HG03060 (cell line): Measurements from ENCODE around the gene ADPGK.
"Not testable (repeated sequence)": the region's sequence is repeated elsewhere in the genome, so short reads cannot be mapped to it uniquely, and the experiment has no call there.

Source experiments
- ATAC-seq: cut with Tn5 transposase; IDR thresholded peaks from one replicate; pipeline ENCODE4 v1.9.1; 2021; ENCODE audit warnings: low read depth, moderate number of reproducible peaks; ENCODE audit not compliant: unreplicated experiment

ADPGK gene

DNA sequence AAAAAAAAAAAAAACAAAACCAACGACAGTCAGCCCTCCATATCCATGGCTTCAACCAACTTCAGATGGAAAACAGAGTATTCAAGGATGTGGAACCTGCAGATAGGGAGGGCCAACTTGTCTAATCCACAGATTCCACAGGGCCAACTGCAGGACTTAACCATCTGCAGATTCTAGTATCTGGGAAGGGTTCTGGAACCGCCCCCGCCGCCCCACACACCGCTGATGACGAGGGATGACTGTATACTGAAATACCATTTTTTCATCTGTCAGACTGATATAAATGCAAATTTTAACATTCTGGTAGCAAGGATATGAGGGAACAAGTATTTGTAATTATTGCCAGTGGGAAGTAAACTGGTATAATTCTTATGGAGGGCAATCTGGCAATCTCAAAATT lies 29.5 kb downstream of the ADPGK start:
- no peak for ATAC-seq

DNA sequence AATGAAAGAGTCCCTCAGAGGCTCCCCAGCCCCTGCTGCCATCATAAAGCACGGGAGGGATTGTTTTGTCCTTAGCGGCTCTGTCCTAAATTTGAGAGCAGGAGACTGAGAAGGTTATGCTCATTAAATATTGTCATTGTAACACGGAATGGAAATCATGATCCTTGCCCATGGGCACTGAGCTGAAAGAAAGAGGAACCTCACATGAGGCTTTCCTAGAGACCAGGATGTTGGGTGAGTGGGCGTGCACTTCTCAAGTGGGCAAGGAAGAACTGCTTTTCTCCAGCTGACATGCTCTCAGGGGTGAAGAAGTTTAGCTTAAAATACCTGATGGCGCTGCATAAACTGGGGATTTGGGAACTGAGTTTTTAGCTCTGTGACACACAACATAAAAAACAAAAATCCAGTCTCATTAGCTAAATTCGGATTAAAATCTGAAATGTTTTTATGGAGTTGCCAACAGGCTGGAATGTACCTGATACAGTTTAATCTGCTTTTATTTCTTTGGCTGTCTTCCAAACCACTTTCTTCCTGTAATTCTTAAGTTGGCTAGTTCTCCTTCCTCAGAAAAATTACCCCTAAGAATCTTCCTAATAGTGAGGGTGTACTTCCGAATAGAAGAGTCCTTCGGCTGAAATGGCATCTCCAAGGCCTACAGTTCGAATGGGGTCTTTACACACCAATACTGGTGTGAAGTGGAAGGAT lies 31.7 kb downstream of the ADPGK start:
- ATAC-seq = no peak

DNA sequence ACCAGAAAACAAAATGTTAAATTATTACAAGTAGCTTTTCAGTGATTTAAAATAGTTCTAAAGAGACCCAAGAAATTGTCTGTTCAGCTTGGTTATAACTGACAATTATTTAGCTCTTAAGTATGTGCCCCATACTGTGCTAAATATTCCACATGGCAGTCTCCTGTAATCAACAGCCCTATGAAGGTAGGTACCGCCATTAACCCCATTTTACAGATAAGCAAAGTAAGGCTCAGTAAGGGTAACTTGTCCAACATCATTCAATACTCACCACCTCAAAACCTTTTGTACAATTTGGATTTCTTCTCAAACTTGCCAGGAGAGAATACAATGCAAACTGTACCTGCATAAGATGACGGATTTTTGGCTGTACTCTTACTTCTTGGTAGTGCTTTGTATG lies 33.9 kb downstream of the ADPGK start:
- no peak for ATAC-seq

DNA sequence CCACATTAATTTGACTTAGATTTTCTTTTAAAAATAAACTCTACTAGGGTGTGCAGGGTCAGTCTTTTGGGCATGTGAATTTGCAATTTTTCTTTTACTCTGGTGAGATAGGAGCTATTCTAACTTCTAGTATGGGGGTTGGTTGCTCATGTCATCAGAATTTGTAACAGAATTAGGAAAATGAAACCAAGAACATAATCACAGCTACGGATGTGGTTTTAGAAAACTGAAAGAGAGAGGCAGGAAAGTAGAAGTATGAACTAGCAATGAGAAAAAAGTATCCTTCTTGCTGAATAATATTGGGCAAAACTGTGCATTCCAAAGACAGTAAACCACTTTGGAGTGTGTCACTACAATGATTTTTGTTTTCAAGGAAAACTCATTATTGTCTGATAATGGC lies 43.3 kb downstream of the ADPGK start:
- ATAC-seq = peak; percentile 63

DNA sequence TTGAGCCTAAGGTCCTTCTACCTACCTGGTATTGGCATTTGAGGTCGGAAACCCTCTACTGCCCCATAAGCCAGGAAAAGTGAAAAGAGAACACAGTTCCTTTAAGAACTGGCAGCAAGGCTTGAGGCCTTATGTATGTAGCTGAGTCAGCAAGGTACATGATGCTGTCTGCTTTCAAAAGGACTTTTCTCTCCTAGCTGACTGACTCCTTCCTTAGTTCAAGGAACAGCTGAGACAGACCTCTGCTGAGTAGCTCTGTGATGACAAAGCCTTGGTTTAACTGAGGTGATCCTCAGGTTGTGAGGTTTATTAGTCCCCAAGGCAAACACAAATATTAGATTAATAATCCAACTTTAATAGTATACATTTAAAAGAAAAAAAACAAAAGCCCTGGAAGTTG lies 45.8 kb downstream of the ADPGK start:
- ATAC-seq = no peak

DNA sequence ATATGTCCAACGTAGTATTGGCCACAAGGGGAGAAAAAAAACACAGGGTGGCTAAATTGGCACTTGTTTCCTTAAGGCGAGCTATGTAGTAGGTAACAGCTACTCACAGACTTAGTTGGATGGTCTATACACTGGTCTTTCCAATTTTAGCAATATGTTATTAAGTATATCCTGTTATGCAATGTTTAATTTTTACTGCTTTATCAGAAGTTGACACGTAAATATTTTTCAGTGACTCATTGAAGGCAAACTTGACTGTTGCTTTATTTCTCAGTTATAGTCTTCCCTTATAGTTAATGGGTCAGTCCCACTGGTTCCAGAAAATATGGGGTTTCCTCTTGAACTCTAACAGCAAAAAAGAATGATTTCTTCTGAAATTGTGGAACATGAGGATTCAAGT lies 46.5 kb downstream of the ADPGK start:
- no peak for ATAC-seq

DNA sequence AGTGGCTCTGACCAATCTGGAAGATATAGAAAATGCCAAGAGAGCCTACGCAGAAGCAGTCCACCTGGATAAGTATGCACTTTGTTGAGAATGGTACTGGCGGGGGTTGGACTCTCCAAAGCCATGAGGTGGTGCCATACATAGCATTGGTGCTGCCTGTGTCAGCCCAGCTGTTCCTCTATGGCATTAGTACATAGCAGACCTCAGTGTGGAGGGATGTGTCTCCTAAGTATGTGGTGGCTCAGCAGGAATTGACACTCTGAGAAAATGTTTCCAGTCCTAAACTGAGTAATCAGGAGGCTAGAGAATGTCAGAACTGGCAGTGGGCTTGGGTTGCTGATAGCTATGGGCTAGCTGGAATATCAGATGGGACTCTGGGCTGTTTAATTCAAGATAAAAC lies 48.4 kb downstream of the ADPGK start:
- ATAC-seq = no peak

DNA sequence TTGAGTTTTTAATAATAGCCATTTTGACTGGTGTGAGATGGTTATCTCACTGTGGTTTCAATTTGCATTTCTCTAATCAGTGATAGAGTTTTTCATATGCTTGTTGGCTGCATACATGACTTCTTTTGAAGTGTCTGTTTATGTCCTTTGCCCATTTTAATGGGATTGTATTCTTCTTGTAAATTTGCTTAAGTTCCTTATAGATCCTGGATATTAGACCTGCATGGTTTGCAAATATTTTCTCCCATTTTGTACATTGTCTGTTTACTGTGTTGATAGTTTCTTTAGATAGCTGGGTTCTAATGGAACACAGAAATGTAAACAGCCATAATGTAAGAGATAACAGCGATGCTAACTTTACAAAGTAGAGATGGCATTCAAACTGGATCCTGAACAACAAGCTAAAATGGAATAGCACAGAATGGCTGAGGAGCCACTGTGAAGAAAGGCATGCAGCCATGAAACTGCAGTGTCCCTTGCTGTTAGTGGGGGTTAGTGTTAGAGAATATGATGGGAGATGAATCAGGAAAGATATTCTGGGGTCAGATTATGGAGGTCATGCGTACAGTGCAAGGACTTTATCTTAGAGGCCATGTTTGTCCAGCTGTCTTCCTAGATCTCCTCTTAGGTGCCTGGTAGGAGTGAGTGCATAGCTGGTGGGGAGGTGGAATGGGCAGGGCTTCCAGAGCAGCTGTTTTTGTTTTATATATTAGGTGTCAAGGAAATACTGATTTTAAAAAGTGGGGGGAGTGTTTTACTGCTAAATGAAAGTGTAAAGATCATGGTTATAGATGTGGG lies 49.4 kb downstream of the ADPGK start:
- no peak for ATAC-seq

DNA sequence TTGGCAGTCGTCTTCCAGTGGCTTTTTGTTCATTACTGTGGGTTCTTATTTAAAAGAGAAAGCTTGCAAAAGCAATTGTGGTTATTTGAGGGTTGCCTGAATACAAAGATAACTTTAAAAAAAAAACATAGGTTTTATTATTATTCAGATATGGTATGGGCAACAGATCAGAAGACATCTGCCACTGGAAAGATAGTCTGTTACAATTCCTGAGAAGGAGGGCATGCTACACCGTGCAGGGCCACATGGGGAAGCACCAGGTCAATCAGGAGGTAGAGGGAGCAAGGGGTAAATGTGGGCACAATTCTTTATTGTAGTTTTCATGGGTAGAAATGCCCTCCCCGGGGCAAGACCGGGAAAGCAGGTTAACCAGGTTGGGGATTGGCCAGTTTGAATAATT lies 51.0 kb downstream of the ADPGK start:
- ATAC-seq = no peak

DNA sequence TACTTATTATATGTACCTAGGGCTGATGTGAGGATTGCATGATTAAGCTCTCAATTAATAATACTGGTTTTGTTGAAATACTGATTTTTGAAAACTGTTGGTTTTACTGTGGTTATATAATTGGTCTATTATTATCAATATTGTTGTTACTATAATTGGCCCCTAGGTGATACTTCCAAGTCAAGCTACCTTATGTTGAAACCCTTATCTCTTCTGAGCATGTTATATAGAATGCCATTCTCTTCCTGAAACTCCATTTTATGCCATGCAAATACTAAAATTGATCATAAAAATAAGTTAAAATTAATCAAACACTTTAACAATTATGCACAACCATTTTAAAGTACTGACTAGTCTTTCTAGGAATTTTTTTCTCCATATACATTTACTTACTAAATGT lies 51.5 kb downstream of the ADPGK start:
- ATAC-seq = no peak

DNA sequence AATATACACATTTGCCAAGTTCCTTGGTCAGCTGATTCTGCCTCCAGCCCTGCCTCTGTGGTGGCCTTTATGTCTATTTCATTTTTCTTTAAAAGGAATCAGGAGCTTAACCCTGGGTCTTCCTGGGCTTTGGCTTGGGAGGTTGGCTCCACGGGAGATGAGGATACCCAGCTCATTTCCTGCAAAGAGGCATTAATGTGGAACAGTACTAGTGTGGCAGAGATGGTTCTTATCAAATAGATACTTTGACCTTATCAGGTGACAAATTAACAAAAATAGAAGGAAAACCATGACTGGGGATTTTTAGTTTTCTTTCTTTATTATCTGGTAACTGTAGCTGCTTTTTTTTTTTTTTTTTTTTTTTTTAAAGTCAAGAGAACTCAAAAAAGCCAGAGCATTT lies 54.7 kb downstream of the ADPGK start:
- no peak for ATAC-seq

DNA sequence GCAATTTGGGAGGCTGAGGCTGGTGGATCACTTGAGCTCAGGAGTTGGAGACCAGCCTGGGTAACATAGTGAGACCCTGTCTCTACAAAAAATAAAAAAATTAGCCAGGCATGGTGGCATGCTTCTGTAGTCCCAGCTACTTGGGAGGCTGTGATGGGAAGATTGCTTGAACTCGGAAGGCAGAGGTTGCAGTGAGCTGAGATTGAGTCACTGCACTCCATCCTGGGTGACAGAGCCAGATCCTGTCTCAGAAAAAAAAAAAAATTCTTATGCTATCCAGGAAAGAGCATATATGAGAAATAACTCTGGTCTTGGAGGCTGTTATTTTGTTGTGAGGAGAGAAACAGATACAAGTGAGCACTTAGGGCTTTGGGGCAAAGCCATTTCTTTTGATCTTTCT lies 55.3 kb downstream of the ADPGK start:
- not testable (repeated sequence) for ATAC-seq

DNA sequence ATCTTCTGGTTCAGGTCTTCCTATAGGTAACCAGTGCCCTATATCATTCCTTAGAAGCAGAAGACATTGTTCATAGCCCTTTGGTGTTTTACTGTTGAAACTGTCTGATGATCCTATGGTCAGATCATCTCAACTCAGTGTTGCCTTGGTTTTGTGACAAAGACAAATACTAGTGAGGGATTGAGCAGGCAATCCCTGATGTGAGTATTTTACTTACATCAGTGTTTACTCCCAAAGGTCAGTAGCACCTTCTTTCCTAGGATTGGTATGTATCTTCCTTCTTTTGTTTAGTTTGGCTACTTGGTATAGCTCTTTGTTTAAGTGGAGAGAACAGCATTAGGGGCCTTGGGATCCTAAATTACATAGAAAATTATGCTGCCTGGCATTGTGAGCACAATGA lies 56.4 kb downstream of the ADPGK start:
- no peak for ATAC-seq

DNA sequence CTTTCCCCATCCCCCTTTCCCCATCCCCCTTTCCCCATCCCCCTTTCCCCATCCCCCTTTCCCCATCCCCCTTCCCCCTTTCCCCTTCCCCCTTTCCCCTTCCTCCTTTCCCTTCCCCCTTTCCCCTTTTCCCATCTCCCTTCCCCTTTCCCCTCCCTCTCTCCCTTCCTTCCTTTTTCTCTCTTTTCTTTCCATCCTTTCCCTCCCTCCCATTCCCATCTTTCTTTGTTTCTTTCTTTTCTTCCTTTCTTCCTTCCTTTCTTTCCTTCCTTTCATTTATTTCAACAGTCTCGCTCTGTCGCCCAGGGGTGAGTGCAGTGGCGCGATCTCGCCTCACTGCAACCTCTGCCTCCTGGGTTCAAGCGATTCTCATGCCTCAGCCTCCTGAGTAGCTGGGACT lies 57.7 kb downstream of the ADPGK start:
- not testable (repeated sequence) for ATAC-seq

DNA sequence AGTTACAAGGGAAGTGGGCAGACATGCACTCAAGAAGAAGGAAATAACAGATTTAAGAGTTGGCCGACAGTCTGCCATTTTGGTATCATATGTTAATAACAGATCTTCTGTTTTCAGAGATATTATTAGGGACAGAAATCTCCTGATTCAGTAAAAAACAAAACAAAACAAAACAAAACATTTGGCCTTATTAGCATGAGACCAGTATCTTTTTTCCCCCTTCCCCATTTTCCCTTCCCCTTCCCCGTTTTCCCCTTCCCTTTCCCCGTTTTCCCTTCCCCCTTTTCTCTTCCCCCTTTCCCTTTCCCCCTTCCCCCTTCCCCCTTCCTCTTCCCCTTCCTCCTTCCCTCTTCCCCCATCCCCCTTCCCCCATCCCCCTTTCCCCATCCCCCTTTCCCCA lies 58.1 kb downstream of the ADPGK start:
- no peak for ATAC-seq

DNA sequence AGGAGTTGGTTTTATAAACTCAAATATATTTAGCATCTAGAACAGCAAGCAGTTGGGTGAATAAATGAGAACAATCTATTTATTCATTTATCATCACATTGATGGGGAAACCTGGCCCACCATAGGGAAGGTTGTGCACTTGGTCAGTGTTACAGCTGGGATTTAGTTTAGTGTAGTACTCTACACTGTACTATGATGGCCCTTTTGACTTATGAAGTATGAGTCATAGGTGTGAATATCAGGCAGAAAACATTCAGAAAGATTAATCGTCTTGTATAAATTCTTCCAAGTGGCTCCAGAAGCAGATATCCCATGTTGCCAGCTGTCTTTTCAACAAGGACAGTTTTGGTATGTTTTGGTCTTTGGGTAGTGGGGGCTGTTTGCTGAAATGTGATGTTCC lies 59.5 kb downstream of the ADPGK start:
- no peak for ATAC-seq

DNA sequence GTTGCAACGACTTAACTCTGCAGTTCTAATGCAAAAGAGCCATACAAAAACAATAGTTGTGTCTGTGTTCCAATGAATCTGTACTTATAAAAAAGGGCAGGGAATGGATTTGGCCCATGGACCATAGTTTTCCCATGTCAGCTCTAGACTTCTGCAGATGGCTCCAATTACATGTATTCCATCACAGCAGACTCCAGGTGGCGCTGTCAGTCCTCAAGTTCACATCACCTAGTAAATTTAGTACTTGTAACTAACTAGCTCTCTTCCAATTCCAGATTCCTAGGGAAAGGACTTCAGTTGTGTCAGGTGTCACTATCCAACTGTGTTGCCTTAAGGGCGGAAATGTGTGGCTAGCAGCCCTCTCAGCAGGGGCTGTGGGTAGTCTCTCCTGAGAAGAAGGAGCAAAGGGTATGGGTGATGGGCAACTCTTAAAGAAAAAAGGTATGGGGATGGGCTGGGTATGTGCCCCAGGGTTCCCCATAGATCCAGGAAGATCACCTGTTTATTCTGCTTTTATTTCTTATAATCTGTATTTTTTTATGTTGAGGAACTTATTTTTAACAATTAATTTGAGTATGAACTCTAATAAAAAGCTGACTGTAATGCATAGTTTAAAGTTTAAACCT lies 61.4 kb downstream of the ADPGK start:
- ATAC-seq = no peak

DNA sequence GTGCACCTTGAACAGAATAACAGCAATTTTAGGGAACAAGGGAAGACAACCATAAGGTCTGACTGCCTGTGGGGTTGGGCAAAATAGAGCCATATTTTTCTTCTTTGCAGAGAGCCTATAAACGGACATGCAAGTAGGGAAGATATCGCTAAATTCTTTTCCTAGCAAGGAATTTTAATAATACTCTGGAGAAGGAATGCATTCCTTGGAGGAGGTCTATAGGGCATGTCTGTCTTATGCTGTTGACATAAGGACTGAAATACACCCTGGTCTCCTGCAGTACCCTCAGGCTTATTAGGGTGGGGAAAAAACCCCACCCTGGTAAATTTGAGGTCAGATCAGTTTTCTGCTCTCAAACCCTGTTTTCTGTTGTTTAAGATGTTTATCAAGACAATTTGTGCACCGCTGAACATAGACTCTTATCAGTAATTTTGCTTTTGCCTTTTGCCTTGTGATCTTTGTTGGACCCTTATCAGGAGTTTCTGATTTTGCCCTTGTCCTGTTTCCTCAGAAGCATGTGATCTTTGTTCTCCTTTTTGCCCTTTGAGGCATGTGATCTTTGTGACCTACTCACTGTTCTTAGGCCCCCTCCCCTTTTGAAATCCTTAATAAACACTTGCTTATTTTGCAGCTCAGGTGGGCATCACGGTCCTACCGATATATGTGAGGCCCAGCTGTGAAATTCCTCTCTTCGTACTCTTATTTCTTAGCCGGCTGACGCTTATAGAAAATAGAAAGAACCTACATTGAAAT lies 74.8 kb downstream of the ADPGK start:
- ATAC-seq = not testable (repeated sequence)

DNA sequence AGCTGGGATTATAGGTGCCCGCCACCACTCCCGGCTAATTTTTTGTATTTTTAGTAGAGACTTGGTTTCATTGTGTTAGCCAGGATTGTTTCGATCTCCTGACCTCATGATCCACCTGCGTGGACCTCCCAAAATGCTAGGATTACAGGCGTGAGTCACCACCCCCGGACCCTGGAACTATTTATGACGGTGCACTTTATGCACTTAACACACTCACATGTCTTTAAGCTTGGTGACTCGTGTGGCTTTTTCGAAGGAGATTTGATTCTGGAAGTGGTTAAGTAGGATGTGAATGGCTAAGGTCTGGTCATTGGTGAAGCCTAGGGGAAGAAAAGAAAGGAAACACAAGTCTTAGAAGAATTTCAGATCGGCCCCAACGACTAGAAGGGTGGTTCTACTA lies 77.3 kb downstream of the ADPGK start:
- no peak for ATAC-seq
